SK-N-SH (cell line): ENCODE measurements around the gene SLAMF1.

Source experiments
- EP300 ChIP-seq, 2 experiments: IDR thresholded peaks; 2 replicates each; pipeline versions ENCODE4 v1.4.0 to v1.6.1; 2012; ENCODE audit warnings: borderline replicate concordance in 1 of 2, low read depth in 1 of 2, low read length in 1 of 2
- EZH2phosphoT487 ChIP-seq: fragments of 200-600 bp; sonication (generic); IDR thresholded peaks from 2 replicates; pipeline ENCODE4 v1.6.1; 2017; ENCODE audit warnings: low read depth, mixed run types, mild to moderate bottlenecking, antibody characterized with exemption, moderate library complexity, borderline replicate concordance
- FOXJ3 ChIP-seq: sonication (generic); formaldehyde crosslinking; IDR thresholded peaks from 2 replicates; pipeline ENCODE4 v1.5.1; 2020; ENCODE audit warnings: mild to moderate bottlenecking, missing genetic modification reagents
- IRF3 ChIP-seq: fragments of 150-350 bp; IDR thresholded peaks from 2 replicates; pipeline ENCODE4 v1.6.1; 2016; ENCODE audit warnings: mild to moderate bottlenecking, low read depth, low read length
- JUND ChIP-seq: IDR thresholded peaks from 2 replicates; pipeline ENCODE4 v1.4.0; 2012
- MXI1 ChIP-seq: IDR thresholded peaks from 2 replicates; pipeline ENCODE4 v1.6.1; 2012; ENCODE audit warnings: mild to moderate bottlenecking, low read depth, low read length, improper control_type of control experiment
- NFIC ChIP-seq: IDR thresholded peaks from 2 replicates; pipeline ENCODE4 v1.4.0; 2012; ENCODE audit warnings: borderline replicate concordance
- NRF1 ChIP-seq: IDR thresholded peaks from 2 replicates; pipeline ENCODE4 v1.6.1; 2012; ENCODE audit warnings: low read depth, mild to moderate bottlenecking, low read length
- RAD21 ChIP-seq: IDR thresholded peaks from 2 replicates; pipeline ENCODE4 v1.6.1; 2012; ENCODE audit warnings: mild to moderate bottlenecking, low read length
- RXRA ChIP-seq: IDR thresholded peaks from 2 replicates; pipeline ENCODE4 v1.4.0; 2012; ENCODE audit warnings: low read depth, mild to moderate bottlenecking, borderline replicate concordance
- TAF1 ChIP-seq: IDR thresholded peaks from 2 replicates; pipeline ENCODE4 v1.6.1; 2012; ENCODE audit warnings: low read depth, mild to moderate bottlenecking, low read length, moderate library complexity, borderline replicate concordance
- USF1 ChIP-seq: IDR thresholded peaks from 2 replicates; pipeline ENCODE4 v1.4.0; 2012; ENCODE audit warnings: low read depth, borderline replicate concordance
- TF ChIP-seq, protein P1 (sequence below): fragments of 200-600 bp; sonication (generic); IDR thresholded peaks from 2 replicates; pipeline ENCODE4 v1.6.1; 2017; ENCODE audit warnings: antibody characterized with exemption, mild to moderate bottlenecking, moderate library complexity

DNA sequence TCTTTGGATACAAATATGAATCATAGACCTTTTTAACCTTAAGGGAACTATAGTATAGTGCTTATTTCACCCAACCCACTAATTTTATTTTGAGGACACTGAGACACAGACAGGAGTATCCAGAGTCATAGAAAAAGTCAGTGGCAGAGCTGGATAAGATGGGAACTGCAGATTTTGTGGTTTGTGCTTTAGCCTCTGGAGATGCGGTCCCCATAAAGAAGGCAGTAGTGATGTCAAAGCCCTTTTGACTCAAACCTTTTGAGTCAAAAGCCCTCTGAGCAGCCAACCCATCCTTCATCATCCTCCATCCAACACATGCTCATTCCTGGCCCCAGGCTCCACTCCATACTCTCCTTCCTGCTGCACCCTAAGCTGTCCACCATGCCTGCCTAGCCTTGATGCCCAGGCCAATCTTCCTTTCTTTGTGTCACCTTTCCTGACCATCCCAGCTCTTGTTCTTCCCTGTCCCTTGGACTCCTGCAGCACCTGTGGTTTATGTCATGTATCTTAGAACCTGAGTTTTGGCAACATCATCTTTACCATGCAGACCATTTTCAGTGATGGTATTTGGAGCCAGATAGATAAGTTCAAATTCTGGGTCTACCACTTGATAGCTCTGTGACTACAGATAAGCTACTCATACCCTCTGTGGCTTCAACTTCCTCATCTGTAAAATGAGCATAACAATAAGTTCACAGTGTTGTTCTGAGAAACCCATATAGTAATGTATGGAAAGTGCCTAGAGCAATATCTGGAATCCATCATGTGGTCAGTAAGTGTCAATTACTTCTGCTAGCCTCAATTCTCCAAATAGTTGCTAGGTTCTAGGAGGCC, 20.1 kb downstream of the SLAMF1 start:
- no peak for TF ChIP-seq TAF1
- TF ChIP-seq, protein P1, sequence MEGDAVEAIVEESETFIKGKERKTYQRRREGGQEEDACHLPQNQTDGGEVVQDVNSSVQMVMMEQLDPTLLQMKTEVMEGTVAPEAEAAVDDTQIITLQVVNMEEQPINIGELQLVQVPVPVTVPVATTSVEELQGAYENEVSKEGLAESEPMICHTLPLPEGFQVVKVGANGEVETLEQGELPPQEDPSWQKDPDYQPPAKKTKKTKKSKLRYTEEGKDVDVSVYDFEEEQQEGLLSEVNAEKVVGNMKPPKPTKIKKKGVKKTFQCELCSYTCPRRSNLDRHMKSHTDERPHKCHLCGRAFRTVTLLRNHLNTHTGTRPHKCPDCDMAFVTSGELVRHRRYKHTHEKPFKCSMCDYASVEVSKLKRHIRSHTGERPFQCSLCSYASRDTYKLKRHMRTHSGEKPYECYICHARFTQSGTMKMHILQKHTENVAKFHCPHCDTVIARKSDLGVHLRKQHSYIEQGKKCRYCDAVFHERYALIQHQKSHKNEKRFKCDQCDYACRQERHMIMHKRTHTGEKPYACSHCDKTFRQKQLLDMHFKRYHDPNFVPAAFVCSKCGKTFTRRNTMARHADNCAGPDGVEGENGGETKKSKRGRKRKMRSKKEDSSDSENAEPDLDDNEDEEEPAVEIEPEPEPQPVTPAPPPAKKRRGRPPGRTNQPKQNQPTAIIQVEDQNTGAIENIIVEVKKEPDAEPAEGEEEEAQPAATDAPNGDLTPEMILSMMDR, result no peak
- TF ChIP-seq FOXJ3, result no peak
- TF ChIP-seq RXRA, result no peak
- no peak for TF ChIP-seq RAD21
- TF ChIP-seq NFIC, result no peak
- TF ChIP-seq MXI1, result no peak
- TF ChIP-seq EP300 (IDR thresholded peaks at IDR 0.05; ENCODE audit: borderline replicate concordance in 1 of 2, low read depth in 1 of 2, low read length in 1 of 2), result no peak
- no peak for TF ChIP-seq IRF3
- TF ChIP-seq JUND, result no peak
- no peak for TF ChIP-seq USF1
- no peak for TF ChIP-seq EZH2phosphoT487
- no peak for TF ChIP-seq NRF1
